RWPE1 (cell line): ENCODE data around the gene DIABLO.

Experiments used
- CTCF ChIA-PET: fragments of 350-600 bp; sonication (Branson Sonifier 250); formaldehyde crosslinking; extraction: SDS; loops from one replicate; lab custom pipeline; 2021; lab: Yijun Ruan, JAX
- POLR2A ChIA-PET: fragments of 400-600 bp; formaldehyde crosslinking; extraction: SDS; loops from one replicate; lab custom pipeline; 2020; ENCODE audit warnings: antibody characterized with exemption; ENCODE audit not compliant: low non-redundant PET; lab: Yijun Ruan, JAX
- DNase-seq: peaks from one replicate; pipeline ENCODE4 v3.0.0; 2012; ENCODE audit warnings: low spot score
- H3K27ac ChIP-seq: fragments of 450-650 bp; 2 replicates; pipeline ENCODE4 v1.5.1; 2017
- CTCF ChIP-seq: fragments of 450-650 bp; conservative IDR thresholded peaks from 2 replicates; pipeline ENCODE4 v1.5.1; 2017; ENCODE audit warnings: low read depth, mild to moderate bottlenecking

DIABLO gene

DNA sequence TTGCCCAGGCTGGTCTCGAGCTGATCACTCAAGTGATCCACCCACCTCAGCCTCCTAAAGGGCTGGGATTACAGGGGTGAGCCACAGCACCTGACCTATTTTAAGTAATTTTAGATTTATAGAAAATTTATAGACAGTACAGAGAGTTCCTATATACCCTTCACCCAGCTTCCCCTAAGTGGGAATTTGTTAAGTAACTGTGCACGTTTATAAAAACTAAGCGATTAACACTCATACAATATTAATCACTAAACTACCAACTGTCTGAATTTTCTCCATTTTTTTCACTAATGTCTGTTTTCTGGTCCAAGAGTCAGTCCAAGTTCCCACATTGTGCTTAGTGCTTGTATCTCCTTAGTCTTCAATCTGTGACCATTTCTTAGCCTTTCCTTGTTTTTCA, 57.4 kb downstream of the DIABLO start:
- no peak for DNase-seq
- H3K27ac ChIP-seq = no peak overlapping the region
- TF ChIP-seq CTCF = no peak
- ChIA-PET POLR2A (no interaction called here), CTCF (no interaction called here)

GRCh38 chr12:122167356-122167925, 58.4 kb downstream of the DIABLO start:
- ChIA-PET CTCF (no interaction called here), POLR2A (no interaction called here)
- H3K27ac ChIP-seq = no peak overlapping the region
- TF ChIP-seq CTCF = no peak
- no peak for DNase-seq

- CTCF ChIA-PET = no interaction called here
- POLR2A ChIA-PET = no interaction called here
These were observed 59.2 kb downstream of the DIABLO start for GRCh38 chr12:122166422-122167349.

GRCh38 chr12:122162976-122163375, 62.9 kb downstream of the DIABLO start:
- H3K27ac ChIP-seq = no peak overlapping the region
- ChIA-PET POLR2A (no interaction called here), CTCF (interaction anchor here (0.7 kb wide), 1 partner anchor 38 kb away, joined by 3 read pairs; no protein-coding TSS in a partner anchor)
- no peak for TF ChIP-seq CTCF
- DNase-seq = no peak

More at GRCh38 chr12:122166422-122167349, 59.2 kb downstream of the DIABLO start:
- no peak for TF ChIP-seq CTCF
- no peak overlapping the region for H3K27ac ChIP-seq
- DNase-seq = no peak

DNA sequence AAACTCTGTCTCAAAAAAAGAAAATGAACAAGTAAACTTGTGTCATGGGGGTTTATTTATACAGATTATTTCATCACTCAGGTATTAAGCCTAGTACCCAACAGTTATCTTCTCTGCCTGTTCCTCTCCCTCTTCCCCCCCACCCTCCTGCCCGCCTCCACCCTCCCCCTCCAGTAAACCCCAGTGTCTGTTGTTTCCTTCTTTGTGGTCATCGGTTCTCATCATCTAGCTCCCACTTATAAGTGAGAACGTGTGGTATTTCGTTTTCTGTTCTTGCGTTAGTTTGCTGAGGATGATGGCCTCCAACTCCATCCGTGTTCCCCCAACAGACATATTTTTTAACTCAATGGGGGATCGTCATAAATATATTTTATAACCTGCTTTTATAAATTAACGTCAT, 64.2 kb downstream of the DIABLO start:
- no peak for DNase-seq
- CTCF ChIA-PET = interaction anchor here (0.6 kb wide), 1 partner anchor 668 kb away, joined by 3 read pairs; no protein-coding TSS in a partner anchor
- no peak for TF ChIP-seq CTCF

GRCh38 chr12:122160761-122161160, 65.1 kb downstream of the DIABLO start:
- H3K27ac ChIP-seq = no peak overlapping the region
- ChIA-PET CTCF (interaction anchor here (0.6 kb wide), 2 partner anchors 667 to 681 kb away, joined by 3 read pairs; no protein-coding TSS in a partner anchor), POLR2A (no interaction called here)
- no peak for TF ChIP-seq CTCF
- DNase-seq = no peak

More for the DNA sequence above, 64.2 kb downstream of the DIABLO start:
- no peak overlapping the region for H3K27ac ChIP-seq
- POLR2A ChIA-PET = no interaction called here
